ENCODE measurements around the gene SLC2A3.
"Not testable (repeated sequence)": the region's sequence is repeated elsewhere in the genome, so short reads cannot be mapped to it uniquely, and the experiment has no call there.

Gene SLC2A3

DNA sequence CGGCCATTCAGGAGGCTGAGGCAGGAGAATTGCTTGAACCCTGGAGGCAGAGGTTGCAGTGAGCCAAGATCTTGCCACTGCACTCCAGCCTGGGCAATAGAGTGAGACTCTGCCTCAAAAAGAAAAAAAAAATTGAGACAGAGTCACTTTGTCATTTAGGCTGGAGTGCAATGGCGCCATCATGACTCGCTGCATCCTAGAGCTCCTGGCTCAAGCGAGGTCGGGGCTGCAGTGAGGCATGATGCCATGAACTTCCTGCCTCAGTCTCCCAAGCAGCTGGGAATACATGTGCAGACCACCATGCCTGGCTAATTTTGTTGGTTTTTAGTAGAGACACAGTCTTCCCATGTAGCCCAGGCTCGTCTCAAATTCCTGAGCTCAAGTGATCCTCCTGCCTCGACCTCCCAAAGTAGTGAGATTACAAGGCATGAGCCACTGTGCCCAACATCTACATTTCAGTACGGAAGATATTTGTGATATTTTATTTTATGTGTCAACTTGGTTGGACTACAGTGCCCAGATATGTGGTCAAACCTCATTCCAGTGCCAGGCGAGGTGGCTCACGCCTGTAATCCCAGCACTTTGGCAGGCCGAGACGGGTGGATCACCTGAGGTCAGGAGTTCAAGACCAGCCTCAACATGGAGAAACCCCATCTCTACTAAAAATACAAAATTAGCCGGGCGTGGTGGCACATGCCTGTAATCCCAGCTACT lies 14.4 kb upstream of the SLC2A3 start:
- DNase-seq, result not testable (repeated sequence)

DNA sequence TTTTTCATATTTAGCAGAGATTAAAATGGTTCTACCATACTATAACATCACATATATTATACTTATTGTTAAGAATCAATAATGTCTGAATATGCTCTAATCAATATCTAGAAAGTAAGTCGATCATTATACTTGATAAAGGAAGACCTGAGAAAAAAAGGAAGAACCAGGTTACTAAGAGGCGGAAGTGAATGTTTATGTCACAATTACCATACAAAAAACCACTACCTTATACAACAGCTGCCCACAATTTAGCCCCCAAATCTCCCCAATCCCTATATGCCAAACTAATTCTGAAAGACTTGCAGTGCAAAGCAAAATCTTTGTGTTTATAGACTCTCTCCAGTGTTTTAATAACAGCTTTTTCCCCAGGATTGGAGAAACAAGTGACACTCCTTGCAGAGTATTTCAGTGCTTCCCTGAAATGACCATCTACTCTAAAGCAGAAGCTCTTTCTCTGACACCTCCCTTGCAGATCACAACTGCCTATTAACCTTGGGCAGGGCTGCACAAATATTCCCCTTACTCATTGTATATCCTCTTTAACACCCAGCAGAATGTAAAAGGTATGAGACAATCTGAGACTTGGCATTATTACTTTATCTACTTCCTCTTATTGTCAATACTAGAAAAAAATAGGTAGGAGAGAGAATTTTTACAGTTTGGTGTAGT lies 12.7 kb upstream of the SLC2A3 start:
- no peak for DNase-seq

DNA sequence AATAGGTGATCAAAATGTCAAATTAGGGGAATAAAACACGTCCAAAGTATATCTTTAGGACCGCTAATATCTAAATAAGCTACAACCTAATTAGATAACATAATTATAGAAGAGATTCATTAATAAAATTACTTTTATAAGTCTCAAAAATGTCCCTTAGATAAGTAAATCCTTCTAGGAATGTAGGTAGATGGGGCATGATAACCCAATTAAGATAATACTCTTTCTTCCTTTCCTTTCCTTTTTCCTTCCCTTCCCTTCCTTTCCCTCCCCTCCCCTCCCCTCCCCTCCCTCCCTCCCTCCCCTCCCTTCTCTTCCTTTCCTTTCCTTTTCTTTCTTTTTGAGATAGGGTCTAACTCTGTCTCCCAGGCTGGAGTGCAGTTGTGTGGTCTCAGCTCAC lies 11.0 kb upstream of the SLC2A3 start:
- DNase-seq, result no peak

GRCh38 chr12:7944760-7945159 lies 8.8 kb upstream of the SLC2A3 start:
- DNase-seq, result not testable (repeated sequence)

DNA sequence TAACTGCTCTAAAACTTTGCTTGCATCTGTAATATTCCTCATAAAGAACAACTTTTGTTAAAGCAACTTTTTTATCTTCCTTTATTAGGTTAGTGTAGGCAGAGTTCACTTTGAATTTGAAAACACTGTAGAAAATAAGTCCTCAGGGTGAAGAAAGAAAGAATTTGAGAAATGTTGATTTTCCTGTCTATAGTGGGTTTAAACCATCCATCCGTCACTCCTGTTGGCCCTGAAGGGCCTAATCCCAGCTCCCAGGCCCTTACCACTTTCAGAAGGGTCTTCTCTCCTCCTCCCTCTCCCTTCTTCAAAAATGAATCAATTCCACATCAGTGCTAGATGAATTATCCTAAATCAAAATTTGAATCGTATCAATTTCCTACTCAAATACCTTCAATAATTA lies 4.9 kb upstream of the SLC2A3 start:
- DNase-seq, result no peak

- DNase-seq, result no peak
These were observed 2.0 kb upstream of the SLC2A3 start for GRCh38 chr12:7937833-7938506.

DNA sequence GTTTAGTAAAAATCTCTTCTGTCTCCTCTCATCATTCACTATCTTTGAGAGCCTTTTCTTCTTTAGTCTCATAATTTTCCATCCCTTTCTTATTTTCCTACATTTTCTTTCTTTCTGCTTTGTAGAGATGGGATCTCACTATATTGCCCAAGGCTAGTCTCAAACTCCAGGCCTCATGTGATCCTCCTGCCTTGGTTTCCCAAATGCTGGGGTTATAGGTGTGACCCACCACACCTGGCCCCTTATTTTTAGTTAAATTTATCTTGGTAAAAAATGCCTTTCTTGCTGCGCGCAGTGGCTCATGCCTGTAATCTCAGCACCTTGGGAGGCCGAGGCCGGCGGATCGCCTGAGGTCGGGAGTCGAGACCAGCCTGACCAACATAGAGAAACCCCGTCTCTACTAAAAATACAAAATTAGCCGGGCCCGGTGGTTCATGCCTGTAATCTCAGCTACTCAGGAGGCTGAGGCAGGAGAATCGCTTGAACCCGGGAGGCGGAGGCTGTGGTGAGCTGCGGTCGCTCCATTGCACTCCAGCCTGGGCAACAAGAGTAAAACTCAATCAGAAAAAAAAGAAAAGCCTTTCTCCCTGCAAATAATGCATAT lies 996 bp downstream of the SLC2A3 start:
- no peak for DNase-seq

- no peak for DNase-seq
These were observed 1.7 kb downstream of the SLC2A3 start for GRCh38 chr12:7934091-7934888.

DNA sequence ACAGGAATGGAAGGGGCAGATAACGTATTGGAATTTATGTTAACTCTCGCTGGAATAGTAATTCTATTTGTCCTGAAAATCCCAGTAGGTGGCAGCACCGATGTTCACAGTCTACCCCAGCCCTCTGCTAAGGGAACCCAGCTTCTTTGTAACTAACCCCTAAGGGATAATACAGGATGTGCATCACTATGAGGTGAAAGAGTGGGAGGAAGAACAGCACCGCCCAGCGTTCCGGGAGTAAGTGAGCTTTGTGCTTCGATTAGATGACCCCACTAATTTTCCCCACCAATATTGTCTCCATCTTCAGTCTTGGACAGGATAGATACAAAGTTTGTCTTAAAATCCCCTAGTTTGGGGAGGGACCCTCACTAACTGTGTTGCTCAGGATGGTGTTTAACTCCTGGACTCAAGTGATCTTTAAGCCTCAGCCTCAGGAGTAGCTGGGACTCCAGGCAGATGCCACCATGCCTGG lies 2.7 kb downstream of the SLC2A3 start:
- DNase-seq, result peak; percentile 71

DNA sequence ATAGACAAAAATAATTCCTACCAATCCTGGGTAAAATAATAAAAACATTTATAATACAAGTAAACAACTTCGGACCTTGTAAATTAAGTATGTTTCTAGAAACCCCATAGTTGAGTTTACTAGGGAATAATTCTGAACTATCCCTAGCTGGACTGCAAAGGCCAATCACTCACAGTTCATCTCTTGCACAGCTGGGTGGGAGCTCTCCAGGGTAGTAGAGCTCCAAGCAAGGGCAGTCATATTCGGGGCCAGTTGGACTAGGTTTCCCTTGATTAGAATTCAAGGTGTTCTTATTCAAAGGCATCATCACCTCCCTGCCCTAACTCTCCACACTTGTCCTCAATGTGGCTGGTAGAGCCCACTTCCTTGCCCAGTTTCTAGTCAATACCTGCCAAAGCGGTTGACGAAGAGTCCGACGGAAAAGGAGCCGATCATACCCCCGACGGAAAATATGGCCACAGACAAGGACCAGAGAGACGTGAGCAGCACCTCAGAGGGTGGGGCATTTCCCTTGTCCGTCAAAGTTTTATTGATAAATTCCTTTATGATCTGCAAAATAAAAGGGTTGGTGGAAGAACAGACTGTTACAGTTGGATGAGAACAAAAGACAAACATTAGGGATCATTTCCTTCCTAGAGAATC lies 3.3 kb downstream of the SLC2A3 start:
- DNase-seq, result not testable (repeated sequence)

DNA sequence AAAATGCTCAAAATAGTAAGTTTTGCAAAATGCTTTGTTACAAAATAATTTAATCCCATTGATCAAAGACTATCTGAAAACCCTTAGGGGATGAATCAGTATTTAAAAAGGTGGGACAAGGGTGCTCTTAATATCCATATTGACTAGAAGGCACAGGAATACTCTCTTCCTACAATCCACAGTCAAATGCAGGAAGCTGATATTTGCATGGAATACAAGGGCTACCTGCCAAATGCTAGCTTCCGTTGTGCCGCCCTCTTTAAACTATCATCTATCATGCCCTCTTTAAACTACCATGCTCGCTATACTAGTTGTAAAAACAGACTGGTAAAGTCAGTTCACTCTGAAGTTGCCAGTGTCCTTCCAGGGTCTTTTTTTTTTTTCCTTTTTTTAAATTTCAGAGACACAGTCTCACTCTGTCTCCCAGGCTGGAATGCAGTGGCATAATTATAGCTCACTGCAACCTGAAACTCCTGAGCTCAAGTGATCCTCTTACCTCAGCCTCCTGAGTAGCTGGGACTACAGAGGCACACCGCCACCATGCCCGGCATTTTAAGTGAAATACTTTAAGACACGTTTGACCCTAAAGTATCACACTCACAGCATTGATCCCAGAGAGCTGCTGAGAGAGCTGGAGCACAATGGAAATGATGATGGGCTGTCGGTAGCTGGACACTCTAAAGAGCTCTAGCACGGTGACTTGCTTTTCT lies 6.7 kb downstream of the SLC2A3 start:
- DNase-seq, result no peak

DNA sequence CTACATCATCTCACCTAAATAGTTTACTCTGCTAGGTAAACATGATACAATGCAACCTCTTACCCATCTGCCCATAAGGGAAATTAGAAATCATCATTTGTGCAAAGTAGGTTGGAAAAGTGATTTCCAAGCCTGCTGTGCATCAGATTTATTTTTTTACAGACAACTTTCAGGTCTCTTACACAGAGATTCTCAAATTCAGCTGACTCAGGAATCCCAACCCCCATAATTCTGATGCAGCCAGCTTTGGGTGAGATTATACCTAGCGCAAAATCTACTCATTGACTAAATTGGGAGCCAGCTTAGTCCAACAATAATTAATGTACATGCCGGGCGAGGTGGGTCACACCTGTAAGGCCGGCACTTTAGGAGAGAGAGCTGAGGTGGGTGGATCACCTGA lies 8.5 kb downstream of the SLC2A3 start:
- DNase-seq, result no peak

DNA sequence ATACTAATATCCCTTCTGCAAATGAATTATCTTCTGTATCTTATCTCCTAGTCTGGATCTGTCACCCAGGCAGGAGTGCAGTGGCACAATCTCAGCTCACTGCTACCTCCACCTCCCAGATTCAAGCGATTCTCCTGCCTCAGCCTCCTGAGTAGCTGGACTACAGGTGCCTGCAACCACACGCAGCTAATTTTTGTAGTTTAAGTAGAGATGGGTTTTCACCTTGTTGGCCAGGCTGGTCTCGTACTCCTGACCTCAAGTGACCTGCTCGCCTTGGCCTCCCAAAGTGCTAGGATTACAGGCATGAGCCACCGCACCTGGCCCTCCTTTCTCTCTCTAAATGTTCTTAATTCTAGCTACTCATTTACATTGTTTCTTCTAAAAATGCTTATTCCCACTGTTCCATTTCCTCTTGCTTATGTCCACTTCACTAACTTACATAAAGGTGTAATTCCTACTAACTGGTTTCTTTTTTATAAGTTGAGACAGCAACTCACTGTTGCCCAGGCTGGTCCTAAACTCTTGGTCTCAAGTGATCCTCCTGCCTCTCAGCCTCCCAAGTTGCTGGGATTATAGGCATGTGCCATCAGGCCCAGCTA lies 9.8 kb downstream of the SLC2A3 start:
- DNase-seq, result not testable (repeated sequence)

- DNase-seq, result no peak
These were observed 12.4 kb downstream of the SLC2A3 start for GRCh38 chr12:7923241-7924236.

GRCh38 chr12:7921181-7921580 lies 14.8 kb downstream of the SLC2A3 start:
- not testable (repeated sequence) for DNase-seq

DNA sequence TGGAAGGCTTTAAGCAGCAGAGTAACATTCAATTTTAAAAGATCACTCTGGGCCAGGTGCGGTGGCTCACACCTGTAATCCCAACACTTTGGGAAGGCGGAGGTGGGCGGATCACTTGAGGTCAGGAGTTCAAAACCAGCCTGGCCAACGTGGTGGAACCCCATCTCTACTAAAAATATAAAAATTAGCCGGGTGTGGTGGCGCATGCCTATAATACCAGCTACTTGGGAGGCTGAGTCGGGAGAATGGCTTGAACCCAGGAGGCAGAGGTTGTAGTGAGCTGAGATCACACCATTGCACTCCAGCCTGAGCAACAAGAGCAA lies 17.8 kb downstream of the SLC2A3 start:
- not testable (repeated sequence) for DNase-seq

- no peak for DNase-seq
These were observed 18.4 kb downstream of the SLC2A3 start for GRCh38 chr12:7917392-7918267.

DNA sequence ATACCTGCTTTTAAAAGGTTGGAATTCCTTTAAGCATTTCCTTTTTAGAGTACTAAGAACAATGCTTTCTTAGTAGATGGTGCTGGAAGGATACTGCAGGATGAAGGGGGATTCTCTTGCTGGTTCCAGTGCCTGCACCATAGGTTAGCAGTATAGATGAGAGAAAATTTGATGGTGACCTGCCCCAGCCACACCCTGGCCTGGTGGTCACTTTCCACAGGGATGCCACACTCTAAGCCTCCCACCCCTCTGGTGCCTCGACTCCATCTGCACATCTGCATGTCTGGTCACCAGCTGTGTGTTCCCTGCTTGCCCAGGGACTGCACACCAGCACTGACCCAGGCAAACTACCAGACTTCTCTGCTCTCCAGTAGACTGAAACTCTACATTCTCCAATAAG lies 19.1 kb downstream of the SLC2A3 start:
- no peak for DNase-seq
